HL-60/S4 treated with retinoic acid at 250 ng/mL for 4 days and 3 days (cell line): ENCODE results near the gene POU3F1.

Source experiments
- in situ Hi-C: fragments of 300-500 bp; cut with MboI; formaldehyde crosslinking; loops from 2 replicates; pipeline ENCODE4 v1.7.0; 2022; ENCODE audit warnings: low sequenced_read_pairs

POU3F1 gene

GRCh38 chr1:38074302-38074677, 27.7 kb upstream of the POU3F1 start:
- in situ Hi-C loops = no loop called here

DNA sequence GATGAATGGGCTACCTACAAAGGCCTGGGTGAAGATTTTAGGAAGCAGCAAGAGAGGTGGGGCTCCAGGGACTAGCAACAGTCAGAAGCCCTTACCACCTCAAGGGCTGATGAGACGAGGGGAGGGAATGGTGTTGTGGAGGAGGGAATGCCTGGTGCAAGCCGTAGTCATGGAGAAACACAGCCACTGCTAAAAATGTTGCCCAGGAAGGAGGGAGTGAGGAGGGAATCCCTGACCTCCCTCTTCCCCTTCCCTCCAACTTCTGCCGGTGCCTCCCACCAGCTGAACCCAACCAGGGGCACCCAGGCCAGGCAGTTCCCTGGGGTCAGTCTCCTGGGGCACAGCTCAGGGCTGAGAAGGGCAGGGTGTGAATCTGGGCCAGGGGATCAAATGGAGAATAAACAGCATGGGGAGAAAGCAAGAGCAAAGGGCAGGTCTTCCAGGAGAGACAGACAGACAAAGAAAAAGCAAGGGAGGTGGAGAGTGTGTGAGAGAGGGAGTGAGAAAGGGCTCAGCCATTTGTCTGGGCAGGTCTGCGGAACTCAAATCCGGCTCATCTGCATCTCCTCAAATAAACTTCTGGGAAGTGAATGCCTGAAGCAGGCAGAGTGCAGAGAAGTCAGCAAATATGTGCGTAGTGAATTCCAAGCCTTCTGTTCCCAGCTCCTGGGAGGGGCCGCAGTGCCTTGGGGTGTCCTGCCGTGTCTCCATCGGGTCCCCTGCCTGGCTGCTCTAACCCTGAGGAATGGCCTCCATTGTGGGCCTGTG, 27.1 kb upstream of the POU3F1 start:
- in situ Hi-C loops = no loop called here

DNA sequence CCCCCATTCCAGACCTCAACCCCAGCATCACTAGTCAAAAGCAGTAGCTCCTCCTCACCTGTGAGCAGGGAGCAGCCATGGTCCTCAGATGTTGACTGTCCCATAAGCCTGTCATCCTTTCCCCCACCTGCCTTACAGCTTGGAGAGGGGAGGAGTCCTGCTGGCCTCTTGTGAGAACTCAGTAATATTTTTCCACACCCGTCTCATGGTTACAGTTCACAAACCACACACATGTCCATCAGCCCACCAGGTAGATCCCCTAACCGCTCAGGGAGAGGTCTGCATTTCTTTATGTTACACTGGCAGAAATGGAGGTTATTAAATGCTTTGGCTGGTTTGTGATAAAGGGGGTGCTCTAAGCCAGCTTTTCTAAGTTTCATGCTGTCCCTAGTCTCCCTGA, 26.3 kb upstream of the POU3F1 start:
- in situ Hi-C loops = no loop called here

DNA sequence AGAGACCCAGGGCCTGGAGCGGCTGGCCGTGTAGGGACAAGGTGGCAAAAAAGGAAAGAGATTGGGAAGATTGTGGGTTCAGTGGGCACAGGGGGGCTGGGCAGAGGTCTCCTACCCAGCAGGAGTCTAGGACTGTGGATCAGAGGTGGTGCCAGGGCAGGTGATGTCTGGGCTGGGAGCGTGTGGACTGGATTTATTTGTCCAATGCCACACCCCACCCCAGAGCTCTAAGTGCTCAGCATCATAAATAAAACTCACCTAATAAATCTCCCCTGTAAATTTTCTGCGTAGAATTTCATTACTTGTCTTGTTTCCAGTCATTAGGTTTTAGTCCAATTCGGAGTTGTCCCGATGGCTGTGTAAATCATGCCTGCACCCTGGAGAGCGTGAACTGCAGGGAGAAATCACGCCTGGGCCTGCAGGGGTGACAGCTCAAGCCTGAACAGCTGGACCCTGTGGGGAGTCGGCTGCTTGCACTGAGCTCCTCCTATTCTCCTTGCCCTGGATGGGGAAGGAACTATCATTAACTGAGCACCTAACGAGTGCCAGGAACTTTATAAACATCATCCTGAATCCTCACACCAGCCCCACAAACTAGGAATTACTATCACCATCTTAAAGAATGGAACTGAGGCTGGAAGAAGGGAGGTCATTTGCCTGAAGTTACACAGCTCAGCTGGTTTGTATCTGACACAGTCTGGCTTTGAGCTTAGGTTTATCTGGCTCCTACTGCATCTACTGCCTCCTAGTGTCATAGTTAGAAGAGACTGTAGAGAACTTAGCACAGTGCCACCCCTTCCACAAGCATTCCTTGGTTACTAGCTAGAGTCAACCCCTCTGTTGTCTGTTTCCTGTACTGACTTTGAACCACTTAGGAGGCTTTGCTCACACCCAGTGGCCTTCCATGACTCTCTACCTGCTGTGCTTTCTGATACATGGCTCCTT, 25.0 kb upstream of the POU3F1 start:
- in situ Hi-C loops = no loop called here

DNA sequence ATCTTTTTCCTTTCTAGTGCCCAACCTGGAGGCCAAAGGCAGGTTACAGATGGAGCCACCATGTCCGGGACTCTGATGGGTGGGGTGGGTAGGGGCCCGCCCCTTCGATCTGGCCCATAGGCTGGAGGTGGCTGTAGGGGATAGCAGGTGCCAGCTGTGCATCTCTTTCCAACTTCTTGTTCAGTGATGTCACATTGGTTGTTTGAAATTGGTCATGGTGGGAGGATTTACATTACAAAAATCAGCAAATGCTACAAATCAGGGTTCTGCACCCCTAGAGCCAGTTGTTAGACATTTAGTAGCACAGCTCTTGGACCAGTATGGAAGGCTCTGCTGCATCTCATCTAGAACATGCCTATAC, 22.4 kb upstream of the POU3F1 start:
- in situ Hi-C loops = no loop called here

DNA sequence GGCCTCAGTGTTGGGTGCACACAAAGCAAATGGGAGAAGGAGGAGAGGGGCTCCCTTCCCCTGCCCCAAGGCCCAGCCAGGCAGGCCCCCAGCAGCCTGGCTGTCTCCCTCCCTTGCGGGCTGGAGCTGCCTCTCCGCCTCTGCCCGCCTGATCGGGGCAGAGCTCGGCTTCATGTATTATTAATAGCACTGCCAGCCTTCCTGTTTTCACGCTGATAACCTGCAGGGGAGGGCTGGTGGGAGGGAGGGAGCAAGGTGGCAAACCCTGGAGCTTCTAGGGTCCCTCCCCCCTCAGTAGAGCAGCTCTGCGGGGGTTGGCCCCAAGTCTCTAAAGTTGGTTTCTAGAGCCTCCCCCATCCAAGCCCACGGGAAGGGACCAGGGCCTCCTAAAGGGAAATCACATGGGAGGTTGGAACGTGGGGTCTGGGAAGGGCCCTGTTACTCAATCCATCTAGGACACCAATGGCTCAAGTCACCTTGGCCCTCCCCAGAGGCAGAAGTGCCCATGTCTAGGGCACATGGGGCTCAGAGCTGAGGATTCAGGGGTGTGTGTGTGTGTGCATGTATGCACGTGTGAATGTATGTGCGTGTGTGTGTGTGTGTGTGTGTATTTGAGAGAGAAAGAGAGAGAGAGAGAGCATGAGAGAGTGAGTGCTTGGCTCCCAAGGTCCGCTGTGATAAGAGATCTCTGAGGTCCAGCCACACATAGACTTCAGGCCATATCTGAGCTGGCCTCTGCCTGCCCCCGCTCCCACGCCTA, 21.8 kb upstream of the POU3F1 start:
- in situ Hi-C loops = no loop called here

DNA sequence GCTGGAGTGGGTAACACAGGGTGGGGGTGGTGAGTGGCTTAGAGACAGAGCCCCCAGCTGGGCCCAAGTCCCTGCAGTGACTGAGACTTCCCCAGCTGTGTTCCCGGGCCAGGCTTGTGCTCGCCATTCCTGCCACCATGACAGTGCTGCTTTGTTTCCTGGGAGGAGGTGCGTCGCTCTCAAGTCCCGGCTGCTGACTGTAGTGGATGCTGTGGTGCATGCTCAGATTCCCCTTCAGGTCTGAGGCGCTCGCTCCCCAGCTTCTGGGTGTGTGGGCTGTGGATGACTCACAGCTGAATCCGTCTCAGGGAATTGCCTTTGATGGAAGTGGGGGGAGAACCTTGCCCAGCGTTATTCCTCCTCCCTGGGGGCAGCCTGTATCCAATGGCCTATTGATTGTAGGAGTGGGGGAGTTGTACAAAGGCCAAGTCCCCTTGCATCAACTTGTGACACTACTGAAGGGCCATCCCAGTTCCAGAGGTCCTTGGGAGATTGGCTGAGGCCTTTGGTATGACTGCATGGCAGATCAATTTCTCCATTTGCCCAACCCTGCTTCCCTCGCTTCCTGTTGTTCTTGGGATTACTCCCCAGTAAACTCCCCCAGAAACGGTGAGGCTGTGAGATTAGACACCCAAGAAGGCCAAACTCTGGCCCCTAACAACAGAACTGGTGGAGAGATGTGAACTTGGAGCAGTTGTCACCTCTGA, 17.8 kb upstream of the POU3F1 start:
- in situ Hi-C loops = no loop called here

- in situ Hi-C loops = no loop called here
These were observed 17.0 kb upstream of the POU3F1 start for GRCh38 chr1:38063616-38064015.

DNA sequence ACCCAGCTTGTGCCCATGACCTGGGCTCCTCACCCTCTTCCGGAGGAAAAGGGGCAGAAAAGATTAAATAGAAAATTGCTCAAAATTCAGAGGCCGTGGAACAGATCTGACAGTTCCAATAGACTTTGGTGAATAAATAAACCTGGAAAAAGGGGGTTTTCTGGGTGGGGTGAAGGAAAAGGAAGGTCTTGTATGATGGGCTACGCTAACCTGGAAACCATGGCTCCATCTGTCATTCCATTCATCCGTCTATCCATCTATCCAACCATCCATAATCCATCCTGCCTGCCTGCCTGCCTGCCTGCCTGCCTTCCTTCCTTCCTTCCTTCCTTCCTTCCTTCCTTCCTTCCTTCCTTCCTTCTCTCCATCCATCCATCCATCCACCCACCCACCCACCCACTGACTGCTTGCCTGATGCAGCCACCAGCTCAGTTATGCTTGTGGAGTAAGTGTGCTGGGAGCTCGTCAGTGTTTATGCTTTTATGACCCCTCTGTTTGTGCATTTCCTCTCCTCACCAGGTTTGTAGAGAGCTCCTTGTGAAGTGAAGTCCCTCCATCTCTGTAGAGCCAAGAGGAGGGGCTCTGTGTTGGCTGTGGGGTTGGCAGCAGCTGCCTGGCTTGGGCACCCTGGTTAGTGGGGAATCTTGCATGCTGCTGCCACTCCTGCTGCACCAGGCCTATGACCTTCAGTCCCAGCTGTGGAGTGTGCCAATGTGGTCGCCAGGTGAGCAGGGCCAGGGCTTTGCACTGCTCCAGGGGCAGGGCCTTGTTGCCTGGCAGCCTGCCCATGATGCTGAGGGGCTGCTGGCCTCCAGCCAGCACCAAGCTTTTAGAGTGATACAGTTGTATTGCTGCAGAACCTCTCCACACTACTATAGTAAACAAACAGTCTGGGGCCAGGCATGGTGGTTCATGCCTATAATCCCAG, 16.0 kb upstream of the POU3F1 start:
- in situ Hi-C loops = no loop called here

DNA sequence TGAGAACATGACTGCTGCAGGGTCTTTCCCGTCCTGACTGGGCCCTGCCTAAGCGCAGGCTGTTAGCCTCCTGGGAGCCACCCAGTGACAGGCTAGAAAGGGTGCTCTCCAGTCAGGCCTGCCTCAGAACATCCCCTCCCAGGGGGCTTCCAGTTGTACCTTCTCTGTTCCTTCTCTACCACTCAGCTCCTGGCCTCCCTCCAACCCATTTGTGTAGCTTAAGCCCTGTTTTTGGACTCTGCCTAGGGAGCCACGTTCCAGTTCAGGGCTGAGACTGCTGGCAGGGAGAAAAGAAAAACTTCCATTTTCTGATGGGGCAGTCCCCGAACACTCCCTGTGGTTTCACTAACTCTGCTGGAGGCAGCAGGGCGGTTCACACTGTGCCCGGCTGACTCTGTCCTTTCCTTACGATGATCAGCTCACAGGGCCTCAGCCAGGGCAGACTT, 15.3 kb upstream of the POU3F1 start:
- in situ Hi-C loops = no loop called here

- in situ Hi-C loops = no loop called here
These were observed 14.7 kb upstream of the POU3F1 start for GRCh38 chr1:38061290-38061689.

DNA sequence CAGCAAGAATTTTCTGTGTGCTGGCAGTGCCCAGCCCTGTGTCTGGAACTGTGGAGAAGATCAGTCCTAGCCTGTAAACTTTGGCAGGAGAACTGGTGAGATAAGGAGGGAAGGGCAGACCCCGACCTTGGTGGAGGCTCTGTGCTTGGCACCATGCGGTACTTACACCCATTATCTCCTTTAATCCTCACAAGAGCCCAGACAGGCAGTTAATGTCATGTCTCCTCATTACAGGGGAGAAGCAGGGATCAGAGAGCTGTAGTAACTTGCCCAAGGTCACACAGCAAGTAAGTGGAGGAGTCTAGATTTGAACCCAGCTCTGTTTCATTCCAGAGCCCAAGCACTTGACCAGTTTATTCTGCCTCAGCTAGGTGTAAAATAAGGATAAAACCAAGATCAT, 13.9 kb upstream of the POU3F1 start:
- in situ Hi-C loops = no loop called here

DNA sequence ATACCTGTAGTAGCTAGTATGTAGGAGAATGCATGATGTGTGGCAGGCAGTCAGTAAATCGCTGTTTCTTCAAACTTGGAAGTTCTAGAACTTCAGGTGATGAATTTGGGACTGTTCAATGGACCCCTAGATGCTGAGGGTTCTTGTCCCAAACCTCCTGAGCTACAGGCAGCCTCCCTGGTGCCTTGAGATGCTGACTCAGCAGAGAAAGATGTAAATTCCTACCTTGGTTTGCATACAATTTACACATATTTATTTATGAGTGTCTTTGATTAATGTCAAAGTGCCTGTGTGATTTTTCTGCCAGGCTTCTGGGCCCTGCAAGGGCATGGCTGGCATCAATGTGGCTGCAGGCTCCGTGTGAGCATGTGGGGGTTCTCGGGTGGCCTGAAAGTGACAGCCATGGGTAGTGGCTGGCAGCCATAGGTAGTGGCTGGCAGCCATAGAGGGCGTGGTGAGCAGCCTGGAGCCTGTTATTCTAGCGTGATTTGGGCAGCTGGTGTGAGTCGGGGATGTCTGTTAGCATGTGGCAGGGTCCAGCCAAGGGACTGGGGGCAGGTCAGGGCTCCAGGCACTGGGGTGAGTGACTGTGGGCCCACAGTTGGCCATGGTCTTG, 13.2 kb upstream of the POU3F1 start:
- in situ Hi-C loops = no loop called here

GRCh38 chr1:38055965-38056364, 9.4 kb upstream of the POU3F1 start:
- in situ Hi-C loops = no loop called here

DNA sequence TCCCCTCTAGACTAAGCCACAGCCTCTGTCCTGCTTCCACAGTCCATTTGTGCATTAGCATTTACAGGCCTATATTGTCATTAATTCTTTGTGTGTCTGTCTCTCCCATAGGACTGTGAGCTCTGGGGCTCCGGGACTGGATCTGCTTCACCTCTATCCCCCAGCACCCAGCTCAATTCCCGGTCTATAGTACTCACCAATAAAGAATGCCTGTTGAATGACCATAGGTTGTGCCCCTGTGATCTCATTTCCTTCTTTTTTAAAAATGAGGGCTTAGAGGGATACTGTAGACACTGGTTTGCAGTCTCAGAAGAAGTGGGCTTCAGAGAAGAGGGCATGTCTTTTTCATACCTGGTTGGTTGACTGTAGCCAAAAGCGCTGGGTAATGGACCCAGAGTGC, 8.8 kb upstream of the POU3F1 start:
- in situ Hi-C loops = no loop called here

DNA sequence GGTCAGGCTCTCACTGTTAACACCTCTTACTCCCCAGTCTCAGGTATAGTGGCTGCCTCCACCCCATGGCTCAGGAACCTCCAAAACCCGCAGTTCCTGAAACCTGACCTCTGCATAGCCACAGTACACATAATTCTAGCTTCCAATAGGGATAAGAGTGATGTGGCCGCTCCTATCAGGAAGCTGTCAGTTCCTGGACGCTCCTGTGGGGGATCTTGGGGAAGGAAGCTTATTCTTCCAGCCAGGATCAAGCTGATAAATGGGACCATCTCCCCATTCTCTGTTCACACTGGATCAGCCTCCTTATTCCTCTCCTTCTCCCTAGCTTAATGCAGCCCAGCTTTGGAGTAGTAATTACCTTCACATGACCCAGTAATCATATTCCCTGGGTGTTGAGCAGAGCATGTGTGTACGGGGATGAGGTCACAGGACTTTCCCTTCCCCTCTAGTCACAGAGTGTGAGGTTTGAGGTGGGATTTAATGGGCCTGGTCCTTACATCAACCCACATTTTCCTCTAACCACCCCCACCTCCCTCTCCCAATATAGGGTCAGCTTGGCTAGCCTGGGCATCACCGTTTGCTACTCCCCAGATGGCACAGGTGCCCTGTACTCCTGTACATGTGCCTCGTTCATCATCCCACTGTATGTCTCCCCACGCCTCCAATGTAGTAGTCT, 7.0 kb upstream of the POU3F1 start:
- in situ Hi-C loops = no loop called here

DNA sequence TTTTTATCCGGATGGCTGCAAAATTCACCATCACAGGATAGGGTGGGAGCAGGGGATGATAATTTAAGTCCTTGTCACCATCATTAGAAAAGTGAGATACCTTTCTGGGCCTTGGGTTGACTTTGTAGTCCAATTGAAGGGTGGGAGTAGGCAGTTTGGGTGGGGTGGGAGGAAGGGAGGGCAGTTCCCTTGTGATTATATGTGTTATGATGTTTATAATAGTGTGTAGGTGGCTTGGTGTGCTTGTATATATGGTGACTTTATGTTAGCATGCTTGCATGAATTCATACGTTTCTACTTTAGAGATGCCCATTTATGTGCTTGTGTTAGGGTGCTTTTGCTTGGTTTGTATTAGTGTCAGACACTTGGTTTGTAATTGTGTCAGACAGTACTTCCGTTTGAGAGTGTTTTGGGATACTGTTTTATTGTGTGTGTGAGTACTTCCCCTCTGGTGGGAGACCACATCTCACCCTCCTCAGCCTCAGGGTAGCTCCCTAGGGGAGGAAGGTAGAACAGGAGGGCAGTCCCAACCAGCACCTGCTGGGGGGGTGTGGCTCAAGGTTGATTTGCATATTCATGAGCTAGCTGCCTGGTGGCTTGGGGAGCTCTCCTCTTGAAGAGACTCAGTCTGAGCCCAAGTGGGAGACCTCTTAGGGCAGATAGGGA, 6.3 kb upstream of the POU3F1 start:
- in situ Hi-C loops = no loop called here

- in situ Hi-C loops = no loop called here
These were observed 4.5 kb upstream of the POU3F1 start for GRCh38 chr1:38051079-38051543.
